Glomerular visceral epithelial cell (primary cell): Measurements from ENCODE around the gene AMH.
"Not testable (repeated sequence)": the region's sequence is repeated elsewhere in the genome, so short reads cannot be mapped to it uniquely, and the experiment has no call there.

Experiments used
- DNase-seq: peaks from one replicate; pipeline ENCODE4 v3.0.0-alpha.2; 2016; ENCODE audit errors: extremely low spot score

Gene AMH

GRCh38 chr19:2270423-2271233 lies 21.5 kb downstream of the AMH start:
- DNase-seq = peak; percentile 84

DNA sequence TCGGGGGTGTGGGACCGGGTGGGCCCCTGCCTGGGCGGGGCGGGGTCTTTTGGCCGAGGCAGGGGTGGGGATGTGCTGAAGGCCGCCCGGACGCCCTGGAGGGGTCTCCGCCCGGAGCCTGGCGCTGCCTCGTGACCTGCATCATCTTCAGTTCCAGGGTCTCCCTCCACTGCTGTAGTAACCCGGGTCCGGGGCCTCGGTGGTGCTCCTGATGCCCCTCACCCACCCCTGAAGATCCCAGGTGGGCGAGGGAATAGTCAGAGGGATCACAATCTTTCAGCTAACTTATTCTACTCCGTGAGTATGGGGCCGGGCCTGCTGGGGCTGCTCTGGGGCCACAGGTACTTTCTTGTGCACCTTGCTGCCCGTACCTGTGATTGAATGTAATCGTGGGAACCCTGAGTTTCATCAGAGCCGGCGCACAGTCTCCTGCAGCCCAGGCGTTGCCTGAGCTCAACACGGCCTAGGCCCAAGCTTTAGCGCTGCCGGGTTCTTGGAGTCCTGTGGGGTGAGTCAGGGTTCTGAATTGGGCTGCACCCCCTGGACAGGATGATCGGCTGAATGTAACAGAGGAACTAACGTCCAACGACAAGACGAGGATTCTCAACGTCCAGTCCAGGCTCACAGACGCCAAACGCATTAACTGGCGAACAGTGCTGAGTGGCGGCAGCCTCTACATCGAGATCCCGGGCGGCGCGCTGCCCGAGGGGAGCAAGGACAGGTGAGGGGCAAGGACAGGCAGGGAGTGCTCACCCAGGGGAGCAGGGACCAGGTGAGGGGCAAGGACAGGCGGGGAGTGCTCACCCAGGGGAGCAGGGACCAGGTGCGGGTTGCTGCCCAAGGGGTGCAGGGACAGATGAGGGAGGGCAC lies 22.3 kb downstream of the AMH start:
- peak; percentile 71 for DNase-seq

DNA sequence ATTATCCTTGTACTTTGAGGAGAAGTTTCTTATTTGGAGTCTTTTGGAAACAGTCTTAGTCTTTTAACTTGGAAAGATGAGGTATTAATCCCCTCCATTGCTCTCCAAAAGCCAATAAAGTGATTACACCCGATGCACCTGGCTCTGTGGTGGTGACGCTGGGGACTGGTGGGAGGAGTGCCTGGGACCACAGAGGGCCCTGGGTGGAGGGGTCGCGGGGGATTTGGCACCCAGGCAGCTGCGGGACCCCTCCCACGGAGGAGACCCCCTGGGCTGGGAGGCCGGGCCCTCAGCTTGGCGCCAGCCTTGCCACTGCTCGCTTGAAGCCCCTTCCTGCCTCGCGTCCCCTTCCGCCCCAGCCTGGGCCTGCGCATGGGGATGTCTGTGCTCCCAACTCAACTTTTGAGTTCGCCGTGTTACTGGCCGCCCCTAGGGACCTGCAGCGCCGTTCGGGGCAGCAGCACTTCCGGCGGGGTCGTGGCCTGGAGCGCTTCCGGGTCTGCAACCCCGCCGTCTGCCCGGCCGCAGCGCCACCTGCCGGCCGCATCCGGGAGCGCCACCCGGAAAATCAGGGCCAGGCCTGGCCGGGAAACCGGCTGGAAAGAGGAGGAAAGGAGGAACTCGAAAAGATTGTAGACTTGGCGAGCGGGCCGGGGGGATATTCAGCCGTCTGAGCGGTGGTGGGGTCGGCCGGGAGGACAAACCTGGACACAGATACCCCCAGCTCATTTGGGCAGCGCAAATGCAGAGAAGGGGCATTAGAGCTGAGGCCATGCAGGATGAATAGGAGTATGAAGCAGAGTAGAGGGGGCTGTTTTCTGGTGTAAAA lies 24.4 kb downstream of the AMH start:
- DNase-seq = peak; percentile 79

DNA sequence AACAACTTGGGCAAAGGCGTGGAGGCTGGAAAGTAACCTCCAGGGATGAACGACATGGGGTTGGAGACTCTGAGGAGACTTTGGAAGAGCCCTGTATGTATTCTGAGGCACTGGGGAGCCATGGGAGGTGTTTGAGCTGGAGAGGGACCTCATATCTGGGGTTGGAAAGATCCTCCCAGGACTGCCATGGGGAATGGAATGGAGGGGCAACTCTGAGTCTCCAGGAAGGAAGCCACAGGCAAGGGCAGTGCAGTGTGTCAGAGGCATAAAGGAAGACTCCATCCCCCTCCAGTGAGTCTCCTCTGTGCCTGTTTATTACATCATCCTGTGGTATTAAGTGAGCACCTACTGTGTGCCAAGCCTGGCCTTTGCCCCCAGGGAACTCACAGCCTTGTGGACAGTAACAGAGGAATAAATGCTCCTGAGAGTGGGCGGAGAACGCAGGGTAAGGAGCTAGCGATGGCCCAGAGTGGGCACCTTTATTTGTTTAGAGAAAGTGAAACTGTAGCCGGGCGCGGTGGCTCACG lies 25.1 kb downstream of the AMH start:
- no peak for DNase-seq

DNA sequence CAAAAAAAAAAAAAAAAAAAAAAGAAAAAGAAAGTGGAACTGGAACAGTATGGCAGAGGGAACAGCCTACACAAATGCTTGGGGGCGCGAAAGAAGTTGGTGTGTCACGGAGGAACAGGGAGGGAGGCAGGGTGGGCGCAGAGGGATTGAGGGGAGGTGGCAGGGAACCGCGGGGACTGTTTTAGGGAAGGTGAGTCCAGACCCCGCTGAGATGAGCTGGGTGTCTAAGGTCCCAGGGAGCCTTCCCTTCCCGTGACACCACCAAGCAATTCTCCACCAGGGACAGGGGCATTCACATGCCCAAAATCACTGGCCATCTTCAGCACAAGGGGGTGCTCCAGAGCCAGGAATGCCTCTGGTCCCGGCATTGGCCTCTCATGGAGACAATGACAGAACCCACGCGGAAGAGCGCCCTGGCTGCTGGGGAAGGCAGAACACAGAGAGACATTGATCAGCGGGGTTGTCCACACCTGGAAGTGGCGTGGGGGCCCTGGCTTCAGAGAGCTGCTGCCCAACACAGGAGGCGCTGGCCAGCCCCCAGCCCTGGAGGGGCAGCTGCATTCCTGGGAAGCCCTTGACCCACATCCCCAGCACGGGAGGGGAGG lies 25.9 kb downstream of the AMH start:
- peak; percentile 68 for DNase-seq

- DNase-seq = no peak
These were observed 26.7 kb downstream of the AMH start for GRCh38 chr19:2275588-2276428.

- DNase-seq = no peak
These were observed 27.4 kb downstream of the AMH start for GRCh38 chr19:2276429-2276986.

GRCh38 chr19:2277138-2277537 lies 28.0 kb downstream of the AMH start:
- DNase-seq = no peak

DNA sequence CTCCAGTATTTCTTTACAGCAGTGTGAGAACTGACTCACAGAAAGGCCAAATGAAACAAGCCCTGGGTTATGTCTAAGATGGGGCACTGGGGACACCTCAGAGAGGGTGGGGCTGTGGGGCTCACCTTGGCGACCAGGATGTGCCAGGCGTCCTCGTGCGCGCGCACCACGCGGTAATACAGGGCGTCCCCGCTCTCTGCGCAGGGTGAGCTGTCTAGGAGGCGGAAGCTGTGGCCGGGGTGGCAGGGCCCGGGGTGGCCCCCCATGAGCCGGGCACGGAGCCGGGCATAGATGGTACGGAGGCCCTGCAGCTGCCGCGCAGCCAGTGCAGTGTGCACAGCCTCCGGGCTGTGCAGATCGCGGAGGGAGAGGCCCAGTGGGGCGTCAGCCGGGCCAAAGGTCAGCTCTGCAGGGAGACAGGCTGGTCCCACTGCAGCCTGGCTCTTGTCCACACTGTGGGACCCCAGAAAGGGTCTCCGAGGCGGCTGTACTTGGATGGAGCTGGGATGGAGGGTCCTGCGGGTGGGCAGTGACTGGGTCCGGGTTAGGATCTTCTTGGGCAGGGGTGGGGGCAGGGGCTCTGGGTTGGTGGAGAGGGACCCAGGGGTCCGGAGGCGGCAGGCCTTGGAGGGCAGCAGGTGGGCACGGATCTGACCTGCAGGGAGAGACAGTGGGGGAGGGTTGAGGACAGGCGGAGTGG lies 29.5 kb downstream of the AMH start:
- DNase-seq = no peak

DNA sequence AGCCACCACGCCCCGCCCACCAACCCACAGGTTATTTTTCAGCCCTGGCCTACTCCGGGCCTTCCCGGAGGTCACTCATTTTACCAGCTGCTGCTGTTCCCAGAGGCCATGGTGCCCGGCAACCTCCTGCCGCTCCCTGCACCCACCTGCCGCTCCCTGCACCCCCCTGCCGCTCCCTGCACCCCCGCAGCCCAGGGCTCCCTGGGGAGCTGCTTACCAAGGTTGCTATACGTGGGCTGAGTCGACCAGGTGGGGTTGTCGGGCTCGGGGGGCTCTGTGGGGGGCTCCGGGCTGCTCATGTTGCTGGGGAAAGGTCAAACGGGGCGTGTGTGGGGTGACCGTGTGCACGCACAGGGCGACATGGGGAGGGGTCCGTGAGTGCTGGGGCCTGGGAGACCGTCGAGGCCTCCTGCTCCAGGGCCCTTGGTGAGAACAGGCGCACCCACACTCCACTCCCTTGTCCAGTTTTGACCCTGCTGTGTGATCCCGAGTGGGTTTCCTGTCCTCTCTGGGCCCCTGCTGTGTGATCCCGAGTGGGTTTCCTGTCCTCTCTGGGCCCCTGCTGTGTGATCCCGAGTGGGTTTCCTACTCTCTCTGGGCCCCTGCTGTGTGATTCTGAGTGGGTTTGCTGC lies 31.6 kb downstream of the AMH start:
- no peak for DNase-seq

DNA sequence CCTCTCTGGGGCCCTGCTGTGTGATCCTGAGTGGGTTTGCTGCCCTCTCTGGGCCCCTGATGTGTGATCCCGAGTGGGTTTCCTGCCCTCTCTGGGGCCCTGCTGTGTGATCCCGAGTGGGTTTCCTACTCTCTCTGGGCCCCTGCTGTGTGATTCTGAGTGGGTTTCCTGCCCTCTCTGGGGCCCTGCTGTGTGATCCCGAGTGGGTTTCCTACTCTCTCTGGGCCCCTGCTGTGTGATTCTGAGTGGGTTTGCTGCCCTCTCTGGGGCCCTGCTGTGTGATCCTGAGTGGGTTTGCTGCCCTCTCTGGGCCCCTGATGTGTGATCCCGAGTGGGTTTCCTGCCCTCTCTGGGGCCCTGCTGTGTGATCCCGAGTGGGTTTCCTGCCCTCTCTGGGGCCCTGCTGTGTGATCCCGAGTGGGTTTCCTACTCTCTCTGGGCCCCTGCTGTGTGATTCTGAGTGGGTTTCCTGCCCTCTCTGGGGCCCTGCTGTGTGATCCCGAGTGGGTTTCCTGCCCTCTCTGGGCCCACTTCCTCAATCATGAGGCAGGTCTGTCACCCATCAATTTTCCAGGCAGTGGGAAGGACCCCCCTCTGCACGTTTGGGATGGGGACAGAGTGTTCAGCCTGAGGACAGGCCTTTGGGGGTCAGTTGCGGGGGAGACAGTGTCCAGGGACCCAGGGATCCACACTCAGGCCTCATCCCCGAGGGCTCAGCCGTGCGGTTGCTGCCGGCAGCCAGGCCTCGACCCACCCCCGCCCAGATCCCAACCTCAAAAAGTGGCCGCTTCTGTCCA lies 32.3 kb downstream of the AMH start:
- not testable (repeated sequence) for DNase-seq

- peak; percentile 59 for DNase-seq
These were observed 33.1 kb downstream of the AMH start, which contains the start of gene PEAK3 for GRCh38 chr19:2282062-2282861. PEAK3 (minus strand) TSS chr19:2282175; CDS start chr19:2280931, 1,244 bp downstream.

DNA sequence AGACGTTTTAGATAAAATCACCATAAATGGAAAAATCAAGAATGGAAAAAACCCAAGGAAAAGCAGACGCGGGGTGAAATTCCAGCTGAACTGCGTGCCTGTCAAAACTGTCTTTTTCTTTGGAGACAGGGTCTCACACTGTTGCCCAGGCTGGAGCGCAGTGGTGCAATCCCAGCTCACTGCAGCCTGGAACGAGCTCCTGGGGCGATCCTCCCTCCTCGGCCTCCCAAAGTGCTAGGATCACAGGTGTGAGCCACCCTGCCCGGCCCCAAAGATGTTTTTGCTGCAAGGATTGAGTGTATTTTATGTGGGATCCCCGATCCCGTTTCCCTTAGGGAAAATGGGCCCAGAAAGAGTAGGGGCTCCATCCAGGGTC lies 33.7 kb downstream of the AMH start:
- no peak for DNase-seq

GRCh38 chr19:2283835-2284507 lies 34.8 kb downstream of the AMH start:
- no peak for DNase-seq

- no peak for DNase-seq
These were observed 37.4 kb downstream of the AMH start for GRCh38 chr19:2286402-2287140.
